Measurements from ENCODE around the gene RMRP.
"Not testable (repeated sequence)": the region's sequence is repeated elsewhere in the genome, so short reads cannot be mapped to it uniquely, and the experiment has no call there.

DNA sequence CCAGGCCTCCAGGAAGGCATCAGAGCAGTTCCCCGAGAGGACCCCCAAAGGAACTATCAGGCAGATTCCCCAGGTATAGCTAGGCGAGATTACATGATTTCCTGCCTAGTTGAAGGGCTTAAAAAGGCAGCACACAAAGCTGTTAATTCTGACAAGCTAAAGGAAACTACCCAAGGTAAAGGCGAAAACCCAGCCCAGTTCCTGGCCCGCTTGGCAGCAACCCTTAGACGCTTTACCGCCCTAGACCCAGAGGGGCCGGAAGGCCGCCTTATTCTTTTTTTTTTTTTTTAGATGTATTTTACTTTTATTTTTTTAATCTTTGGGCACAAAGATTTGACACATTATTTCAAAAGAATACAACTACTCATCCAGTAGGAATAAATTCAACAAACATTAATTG is 19.1 kb downstream of the RMRP start:
- TF ChIP-seq, protein P1, sequence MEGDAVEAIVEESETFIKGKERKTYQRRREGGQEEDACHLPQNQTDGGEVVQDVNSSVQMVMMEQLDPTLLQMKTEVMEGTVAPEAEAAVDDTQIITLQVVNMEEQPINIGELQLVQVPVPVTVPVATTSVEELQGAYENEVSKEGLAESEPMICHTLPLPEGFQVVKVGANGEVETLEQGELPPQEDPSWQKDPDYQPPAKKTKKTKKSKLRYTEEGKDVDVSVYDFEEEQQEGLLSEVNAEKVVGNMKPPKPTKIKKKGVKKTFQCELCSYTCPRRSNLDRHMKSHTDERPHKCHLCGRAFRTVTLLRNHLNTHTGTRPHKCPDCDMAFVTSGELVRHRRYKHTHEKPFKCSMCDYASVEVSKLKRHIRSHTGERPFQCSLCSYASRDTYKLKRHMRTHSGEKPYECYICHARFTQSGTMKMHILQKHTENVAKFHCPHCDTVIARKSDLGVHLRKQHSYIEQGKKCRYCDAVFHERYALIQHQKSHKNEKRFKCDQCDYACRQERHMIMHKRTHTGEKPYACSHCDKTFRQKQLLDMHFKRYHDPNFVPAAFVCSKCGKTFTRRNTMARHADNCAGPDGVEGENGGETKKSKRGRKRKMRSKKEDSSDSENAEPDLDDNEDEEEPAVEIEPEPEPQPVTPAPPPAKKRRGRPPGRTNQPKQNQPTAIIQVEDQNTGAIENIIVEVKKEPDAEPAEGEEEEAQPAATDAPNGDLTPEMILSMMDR (IDR thresholded peaks at IDR 0.05) = not testable (repeated sequence)
- not testable (repeated sequence) for TF ChIP-seq POLR2A, POLR2AphosphoS5 (IDR thresholded peaks at IDR 0.05)

Measured in prostate gland (tissue), 2 donors.